OCI-LY3 (cell line): ENCODE measurements around the gene TENM4.

Source experiments
- H2AFZ ChIP-seq: fragments of 200-600, 300-600 bp; shearing (Covaris generic); 2 replicates; pipeline ENCODE4 v1.6.0; 2014; ENCODE audit warnings: antibody characterized with exemption, low read depth, low read length
- H3K27ac ChIP-seq: fragments of 200-600, 300-600 bp; sonication (generic); 2 replicates; pipeline ENCODE4 v1.5.1; 2014; ENCODE audit warnings: mild to moderate bottlenecking, low read length, moderate library complexity, mixed read lengths
- H3K27me3 ChIP-seq: fragments of 200-600, 300-600 bp; sonication (generic); 2 replicates; pipeline ENCODE4 v1.6.1; 2014; ENCODE audit warnings: low read depth, low read length, mixed read lengths
- H3K36me3 ChIP-seq: fragments of 200-600, 300-600 bp; sonication (generic); replicated peaks from 2 replicates; pipeline ENCODE3; 2014; ENCODE audit warnings: low read depth, low read length, mixed read lengths
- H3K4me1 ChIP-seq: fragments of 300-600, 200-600 bp; sonication (generic); 2 replicates; pipeline ENCODE4 v1.6.1; 2014; ENCODE audit warnings: low read length, mixed read lengths
- H3K4me2 ChIP-seq: fragments of 200-600, 300-600 bp; sonication (generic); 2 replicates; pipeline ENCODE4 v1.6.1; 2014; ENCODE audit warnings: low read length, mixed read lengths
- H3K4me3 ChIP-seq: fragments of 300-600, 200-600 bp; sonication (generic); 2 replicates; pipeline ENCODE4 v1.5.1; 2014; ENCODE audit warnings: antibody characterized with exemption, mild to moderate bottlenecking, low read length, moderate library complexity
- H3K79me2 ChIP-seq: fragments of 300-600, 200-600 bp; shearing (Covaris generic); 2 replicates; pipeline ENCODE4 v1.6.1; 2014; ENCODE audit warnings: mild to moderate bottlenecking, low read length, mixed read lengths
- H3K9ac ChIP-seq: fragments of 300-600, 200-600 bp; shearing (Covaris generic); 2 replicates; pipeline ENCODE4 v1.6.0; 2014; ENCODE audit warnings: mild to moderate bottlenecking, low read length, moderate library complexity
- H3K9me3 ChIP-seq: fragments of 200-600, 300-600 bp; shearing (Covaris generic); 2 replicates; pipeline ENCODE4 v1.6.1; 2014; ENCODE audit warnings: low read length, mixed read lengths; ENCODE audit not compliant: insufficient read depth
- H4K20me1 ChIP-seq: fragments of 200-600, 300-600 bp; sonication (generic); 2 replicates; pipeline ENCODE4 v1.6.1; 2016; ENCODE audit warnings: low read length, mixed read lengths; ENCODE audit not compliant: insufficient read depth
- EZH2phosphoT487 ChIP-seq: fragments of 200-600 bp; shearing (Covaris generic); IDR thresholded peaks from 2 replicates; pipeline ENCODE4 v1.6.1; 2018; ENCODE audit warnings: antibody characterized with exemption, mixed run types, low read depth
- TF ChIP-seq, protein P1 (sequence below): fragments of 200-600, 300-600 bp; sonication (generic); IDR thresholded peaks from 2 replicates; pipeline ENCODE4 v1.5.1; 2014; ENCODE audit warnings: antibody characterized with exemption, low read length, low read depth

Gene TENM4

DNA sequence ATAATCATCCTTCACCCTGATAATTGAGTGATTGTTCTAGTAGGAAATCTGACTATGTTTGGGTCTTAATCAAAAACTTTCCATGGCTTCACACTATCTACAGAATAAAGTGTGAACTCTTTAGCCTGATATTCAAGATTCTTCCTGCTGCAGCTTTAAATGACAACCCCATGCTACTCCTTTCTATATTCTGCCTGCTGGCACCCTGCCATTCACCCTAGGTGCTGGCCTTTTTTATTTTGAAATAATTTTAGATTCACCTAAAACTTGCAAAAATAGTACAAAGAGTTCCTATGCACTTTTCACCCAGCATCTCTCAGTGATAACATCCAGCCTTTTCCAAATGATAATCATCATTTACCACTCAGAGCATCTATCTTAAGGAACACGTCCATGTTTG, 502.8 kb downstream of the TENM4 start:
- Histone ChIP-seq H3K4me2 (no peak overlapping the region), H3K79me2 (no peaks in the 10 kb centered on the region), H3K27me3 (no peaks in the 10 kb centered on the region), H3K9me3 (no peaks in the 10 kb centered on the region), H2AFZ (no peak overlapping the region), H3K4me3 (no peak overlapping the region), H3K9ac (no peak overlapping the region), H3K36me3 (no peaks in the 10 kb centered on the region), H3K4me1 (no peaks in the 10 kb centered on the region), H4K20me1 (no peaks in the 10 kb centered on the region), H3K27ac (no peak overlapping the region)
- TF ChIP-seq EZH2phosphoT487: no peak
- TF ChIP-seq, protein P1, sequence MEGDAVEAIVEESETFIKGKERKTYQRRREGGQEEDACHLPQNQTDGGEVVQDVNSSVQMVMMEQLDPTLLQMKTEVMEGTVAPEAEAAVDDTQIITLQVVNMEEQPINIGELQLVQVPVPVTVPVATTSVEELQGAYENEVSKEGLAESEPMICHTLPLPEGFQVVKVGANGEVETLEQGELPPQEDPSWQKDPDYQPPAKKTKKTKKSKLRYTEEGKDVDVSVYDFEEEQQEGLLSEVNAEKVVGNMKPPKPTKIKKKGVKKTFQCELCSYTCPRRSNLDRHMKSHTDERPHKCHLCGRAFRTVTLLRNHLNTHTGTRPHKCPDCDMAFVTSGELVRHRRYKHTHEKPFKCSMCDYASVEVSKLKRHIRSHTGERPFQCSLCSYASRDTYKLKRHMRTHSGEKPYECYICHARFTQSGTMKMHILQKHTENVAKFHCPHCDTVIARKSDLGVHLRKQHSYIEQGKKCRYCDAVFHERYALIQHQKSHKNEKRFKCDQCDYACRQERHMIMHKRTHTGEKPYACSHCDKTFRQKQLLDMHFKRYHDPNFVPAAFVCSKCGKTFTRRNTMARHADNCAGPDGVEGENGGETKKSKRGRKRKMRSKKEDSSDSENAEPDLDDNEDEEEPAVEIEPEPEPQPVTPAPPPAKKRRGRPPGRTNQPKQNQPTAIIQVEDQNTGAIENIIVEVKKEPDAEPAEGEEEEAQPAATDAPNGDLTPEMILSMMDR: no peak

DNA sequence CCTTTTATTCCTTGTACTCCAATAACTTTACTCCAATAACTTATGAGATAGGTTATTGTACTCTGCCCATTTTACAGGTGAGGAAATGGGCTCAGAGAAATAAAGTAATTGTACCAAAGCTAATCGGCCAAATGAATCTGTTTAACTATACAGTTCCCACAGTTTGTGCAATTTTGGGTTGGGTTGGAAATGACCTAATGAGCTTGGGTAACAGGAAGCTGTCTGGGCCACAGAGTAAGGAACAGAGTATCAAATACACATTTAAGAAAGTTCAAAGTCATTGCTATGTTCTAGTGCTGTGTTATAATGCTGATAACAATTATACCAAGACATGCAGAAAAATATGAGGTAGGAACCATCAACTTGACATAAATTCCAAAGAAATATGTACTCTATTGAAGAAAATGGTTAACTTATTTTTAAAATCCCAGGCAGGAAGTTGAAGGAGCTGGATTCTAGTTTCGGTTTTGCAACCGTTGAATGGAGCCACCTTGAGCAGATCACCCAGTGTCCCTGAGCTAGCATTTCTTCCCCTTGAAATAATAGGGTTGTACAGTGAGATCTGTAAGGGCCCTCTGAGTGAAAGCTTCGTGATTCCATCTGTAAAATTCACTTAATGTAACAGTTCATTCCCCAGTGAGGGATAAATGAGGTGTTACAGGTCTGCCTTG, 505.3 kb downstream of the TENM4 start:
- Histone ChIP-seq H3K9ac (no peak overlapping the region), H3K27me3 (no peaks in the 10 kb centered on the region), H3K79me2 (no peaks in the 10 kb centered on the region), H3K4me3 (no peak overlapping the region), H3K4me2 (no peak overlapping the region), H3K27ac (no peak overlapping the region), H4K20me1 (no peaks in the 10 kb centered on the region), H2AFZ (no peak overlapping the region), H3K9me3 (no peaks in the 10 kb centered on the region), H3K36me3 (no peaks in the 10 kb centered on the region), H3K4me1 (no peaks in the 10 kb centered on the region)
- TF ChIP-seq, protein P1: no peak
- TF ChIP-seq EZH2phosphoT487: no peak

DNA sequence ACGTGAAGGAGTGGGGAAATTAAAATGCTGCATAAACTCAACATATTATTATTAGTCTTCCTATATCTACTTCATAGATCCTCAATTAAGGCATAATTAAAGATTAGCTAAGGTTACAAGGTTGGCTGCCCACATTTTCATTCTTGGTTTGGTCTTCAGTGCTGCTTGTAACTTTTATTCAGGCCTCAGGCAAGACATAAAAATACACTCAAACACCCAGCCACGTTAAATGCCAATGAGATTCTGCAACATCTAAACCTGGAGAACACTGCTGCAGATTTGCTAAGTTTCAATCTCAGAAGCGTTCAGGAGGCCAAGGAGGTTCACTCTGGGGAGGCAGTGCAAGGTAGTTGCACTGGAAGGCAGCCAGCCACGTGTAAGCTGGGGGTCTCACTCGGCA, 507.5 kb downstream of the TENM4 start:
- Histone ChIP-seq H3K9ac (no peak overlapping the region), H3K27me3 (no peaks in the 10 kb centered on the region), H4K20me1 (no peaks in the 10 kb centered on the region), H2AFZ (no peak overlapping the region), H3K4me2 (no peak overlapping the region), H3K4me1 (no peaks in the 10 kb centered on the region), H3K4me3 (no peak overlapping the region), H3K27ac (no peak overlapping the region), H3K36me3 (no peaks in the 10 kb centered on the region), H3K9me3 (no peaks in the 10 kb centered on the region), H3K79me2 (no peaks in the 10 kb centered on the region)
- TF ChIP-seq, protein P1: no peak
- TF ChIP-seq EZH2phosphoT487: no peak

DNA sequence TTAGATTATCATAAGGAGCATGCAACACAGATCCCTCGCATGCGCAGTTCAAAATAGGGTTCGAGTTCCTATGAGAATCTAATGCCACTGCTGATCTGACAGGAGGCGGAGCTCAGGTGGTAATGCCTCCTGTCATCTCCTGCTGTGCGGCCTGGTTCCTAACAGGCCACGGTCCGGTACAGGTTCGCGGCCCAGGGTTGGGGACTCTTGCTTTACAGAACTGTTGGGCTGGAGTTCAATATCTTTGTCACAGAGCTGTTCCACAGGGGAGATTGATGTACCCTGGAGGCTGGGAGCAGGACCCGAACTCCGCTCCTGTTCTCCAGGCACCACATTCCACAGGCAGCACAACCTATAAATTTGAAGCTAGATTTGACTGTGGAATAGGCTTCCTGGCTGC, 508.1 kb downstream of the TENM4 start:
- Histone ChIP-seq H3K9ac (no peak overlapping the region), H3K9me3 (no peaks in the 10 kb centered on the region), H2AFZ (no peak overlapping the region), H4K20me1 (no peaks in the 10 kb centered on the region), H3K4me2 (no peak overlapping the region), H3K4me1 (no peaks in the 10 kb centered on the region), H3K36me3 (no peaks in the 10 kb centered on the region), H3K27ac (no peak overlapping the region), H3K79me2 (no peaks in the 10 kb centered on the region), H3K27me3 (no peaks in the 10 kb centered on the region), H3K4me3 (no peak overlapping the region)
- no peak for TF ChIP-seq EZH2phosphoT487
- TF ChIP-seq, protein P1: no peak
